GM18867 (cell line): ENCODE results near the gene LDLRAP1.
"Not testable (repeated sequence)": the region's sequence is repeated elsewhere in the genome, so short reads cannot be mapped to it uniquely, and the experiment has no call there.

Source experiments
- ATAC-seq: cut with Tn5 transposase; IDR thresholded peaks from one replicate; pipeline ENCODE4 v1.9.1; 2021; ENCODE audit warnings: mild to moderate bottlenecking, moderate library complexity; ENCODE audit not compliant: unreplicated experiment

Gene LDLRAP1

GRCh38 chr1:25600971-25601699, 57.7 kb downstream of the LDLRAP1 start:
- ATAC-seq: not testable (repeated sequence)

- ATAC-seq: not testable (repeated sequence)
Observed at GRCh38 chr1:25603779-25604538, 60.6 kb downstream of the LDLRAP1 start.

GRCh38 chr1:25607123-25607522, 63.7 kb downstream of the LDLRAP1 start:
- no peak for ATAC-seq

GRCh38 chr1:25608488-25609178, 65.2 kb downstream of the LDLRAP1 start:
- ATAC-seq: peak; percentile 79

GRCh38 chr1:25609921-25610320, 66.5 kb downstream of the LDLRAP1 start:
- no peak for ATAC-seq

DNA sequence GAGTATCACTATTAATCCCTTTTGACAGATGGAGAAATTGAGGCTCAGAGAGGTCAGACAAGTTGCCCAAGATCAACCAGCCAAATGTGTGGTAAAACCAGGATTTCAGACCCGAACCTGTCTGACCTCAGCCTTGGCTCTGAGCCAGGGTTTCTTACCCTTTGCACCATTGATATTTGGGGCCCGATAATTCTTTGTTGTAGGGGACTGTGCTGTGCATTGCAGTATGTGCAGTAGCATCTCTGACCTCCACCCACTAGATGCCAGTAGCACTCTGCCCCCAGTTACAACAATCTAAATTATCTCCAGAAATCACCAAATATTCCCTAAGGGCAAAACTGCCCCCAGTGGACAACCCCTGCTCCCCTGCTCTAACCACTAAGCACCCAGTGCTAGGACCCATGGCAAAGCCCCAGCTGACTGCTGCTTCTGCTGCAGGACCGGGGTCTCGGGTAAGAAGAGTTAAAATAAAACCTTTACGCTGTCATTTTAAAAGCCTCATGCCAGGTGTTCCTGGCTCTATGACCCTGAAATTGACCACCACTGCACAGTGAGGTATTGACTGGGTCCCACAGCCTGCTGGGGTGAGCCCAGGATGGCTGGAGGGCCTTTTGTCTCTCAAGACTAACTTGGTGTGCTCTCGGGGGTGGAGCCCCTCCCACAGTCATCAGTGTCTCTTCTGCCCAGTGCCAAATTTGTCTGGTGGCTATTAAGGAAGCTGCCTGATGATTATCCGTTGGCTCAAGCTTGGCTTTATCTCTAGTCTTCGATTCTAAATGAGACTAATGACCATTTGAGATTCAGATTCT, 67.6 kb downstream of the LDLRAP1 start:
- ATAC-seq: no peak

DNA sequence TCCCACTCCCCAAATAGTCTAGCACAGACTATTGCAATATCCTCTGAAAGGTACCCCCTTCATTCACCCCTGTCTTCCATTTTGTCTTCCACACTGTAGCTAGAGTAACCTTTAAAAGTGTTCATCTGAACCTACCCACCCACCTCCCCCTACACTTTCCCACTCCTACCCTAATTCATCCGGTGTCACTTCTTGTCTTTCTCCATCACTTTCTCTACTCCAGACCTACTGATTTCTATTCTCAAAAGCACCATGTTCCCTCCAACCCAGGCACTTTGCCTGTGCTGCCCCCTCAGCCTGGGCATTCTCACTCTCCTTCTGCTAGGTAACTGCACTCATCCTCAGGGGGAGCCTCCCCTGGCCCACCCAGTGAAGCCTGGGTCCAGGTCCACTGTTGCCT, 68.4 kb downstream of the LDLRAP1 start:
- ATAC-seq: no peak

DNA sequence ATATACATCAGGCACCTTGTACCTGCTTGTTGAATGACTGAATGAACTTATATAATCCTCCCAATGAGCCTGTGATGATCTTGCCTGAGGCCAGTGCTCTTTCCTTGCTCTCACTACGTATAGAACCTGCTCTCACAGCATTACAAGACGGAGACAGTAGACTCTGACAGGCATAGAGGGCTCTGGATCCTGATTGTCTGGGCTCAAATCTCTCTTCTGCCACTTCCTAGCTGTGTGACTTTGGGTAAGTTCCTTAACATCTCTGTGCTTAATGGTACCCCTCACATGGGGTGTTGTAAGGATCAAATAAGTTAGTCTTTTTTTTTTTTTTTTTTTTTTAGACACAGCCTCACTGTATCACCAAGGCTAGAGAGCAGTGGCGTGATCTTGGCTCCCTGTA, 69.0 kb downstream of the LDLRAP1 start:
- no peak for ATAC-seq

- ATAC-seq: no peak
Observed at GRCh38 chr1:25613091-25613490, 69.7 kb downstream of the LDLRAP1 start.

- no peak for ATAC-seq
Observed at GRCh38 chr1:25614501-25615171, 71.2 kb downstream of the LDLRAP1 start.

GRCh38 chr1:25615172-25615541, 71.8 kb downstream of the LDLRAP1 start:
- ATAC-seq: no peak

DNA sequence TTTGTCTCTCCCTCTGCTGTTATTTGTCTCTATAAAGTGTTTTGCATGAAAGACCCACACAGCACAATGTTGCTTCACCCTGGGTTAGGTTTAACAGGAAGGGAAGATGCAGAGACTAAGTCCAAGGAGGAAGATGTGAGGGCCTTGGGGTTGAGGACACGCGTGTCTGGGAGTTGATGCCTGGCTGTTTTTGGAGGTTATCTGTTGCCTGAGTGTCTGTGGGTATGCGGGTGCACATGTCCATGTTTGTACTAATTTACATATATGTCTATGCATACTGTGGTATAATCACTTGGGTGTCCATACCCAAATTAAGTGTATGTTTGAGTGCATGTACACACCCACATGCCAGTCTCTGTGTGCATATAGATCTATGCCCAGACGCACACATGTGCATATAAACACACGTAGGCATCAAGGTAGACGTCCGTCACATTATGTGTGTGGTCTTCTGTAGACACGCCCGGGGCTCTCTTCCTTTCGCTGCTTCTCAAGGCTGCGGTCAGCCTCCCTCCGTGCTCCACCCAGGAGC, 72.2 kb downstream of the LDLRAP1 start:
- ATAC-seq: no peak

DNA sequence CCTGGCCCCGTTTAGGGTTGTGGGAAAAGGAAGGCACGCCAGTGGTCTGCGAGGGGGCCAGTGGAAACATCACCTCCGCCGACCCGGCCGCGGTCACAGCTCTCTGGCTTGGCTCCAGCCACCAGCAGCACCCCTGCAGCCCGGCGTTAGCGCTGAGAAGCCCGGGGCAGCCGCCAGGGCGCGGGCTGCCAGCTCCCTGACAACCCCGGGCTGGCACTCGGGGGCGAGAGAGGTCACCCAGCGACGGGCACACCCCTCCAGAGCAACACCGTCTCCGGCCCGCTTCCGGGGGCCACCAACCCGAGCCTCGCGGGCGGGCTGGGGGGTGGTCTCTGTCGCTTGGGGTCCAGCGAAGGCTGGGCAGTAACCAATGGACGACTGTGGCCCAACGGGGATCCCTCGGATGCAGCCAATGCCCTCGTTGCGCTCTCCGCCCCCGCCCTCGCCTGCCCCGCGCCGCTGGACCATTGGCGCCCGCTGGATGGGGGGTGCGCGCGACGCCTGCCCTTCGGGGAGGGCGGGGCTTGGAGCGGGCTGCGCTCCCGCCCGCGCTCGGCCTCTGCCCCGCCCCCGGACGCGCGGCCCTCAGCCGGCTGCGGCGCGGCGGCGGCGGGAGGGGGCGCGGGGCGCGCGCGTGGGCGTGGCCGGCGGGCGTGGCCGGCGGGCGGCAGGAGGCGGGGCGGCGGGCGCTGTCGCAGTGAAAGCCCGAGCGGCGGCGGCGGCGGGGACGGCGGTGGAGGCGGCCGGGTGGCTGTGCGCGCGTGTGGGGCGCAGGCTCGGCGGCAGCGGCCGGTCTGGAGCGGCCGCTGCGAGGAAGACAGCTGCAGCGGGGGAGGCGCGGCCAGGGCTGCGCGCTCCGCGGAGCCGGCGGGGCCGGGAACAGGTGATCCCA, 72.9 kb downstream of the LDLRAP1 start, which contains the start of gene MAN1C1:
MAN1C1 (plus strand) TSS at position 697 of the 892 bp plus-strand sequence. CDS start 1,007 bp downstream, outside the sequence.
- peak; percentile 63 for ATAC-seq

DNA sequence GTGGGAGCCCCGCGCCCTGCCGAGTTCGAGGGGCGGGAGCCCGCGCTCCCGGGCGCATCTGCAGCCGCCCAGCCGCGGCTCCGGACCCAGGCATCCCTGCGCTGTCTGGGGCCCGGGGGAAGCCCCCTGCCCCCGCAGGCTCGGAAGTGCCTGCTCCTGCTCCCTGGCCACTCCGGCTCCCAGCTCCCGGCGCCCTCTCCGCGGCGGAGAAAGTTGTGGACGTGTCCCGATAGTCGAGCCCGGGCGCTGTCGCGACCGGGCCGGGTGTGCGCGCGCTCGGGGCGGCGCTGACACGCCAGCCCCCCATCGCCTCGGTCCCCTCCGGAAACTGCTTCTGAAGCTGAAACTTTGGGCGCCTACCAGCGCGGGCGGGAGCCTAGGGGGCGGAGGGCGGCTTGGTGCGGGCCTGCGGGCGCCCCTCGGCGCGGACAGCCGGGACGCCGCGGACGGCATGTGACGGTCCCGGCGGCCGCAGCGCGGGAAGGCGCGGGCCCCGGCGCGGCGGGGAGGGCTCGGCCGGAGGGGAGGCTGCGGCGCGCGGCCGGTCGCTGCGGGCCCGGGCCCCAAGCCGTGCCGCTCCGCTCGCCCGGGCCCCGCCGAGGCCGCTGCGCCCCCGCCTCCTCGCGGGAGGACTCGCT, 73.7 kb downstream of the LDLRAP1 start:
- peak; percentile 4 for ATAC-seq

- ATAC-seq: no peak
Observed at GRCh38 chr1:25617625-25618432, 74.4 kb downstream of the LDLRAP1 start.

- no peak for ATAC-seq
Observed at GRCh38 chr1:25618433-25618808, 75.0 kb downstream of the LDLRAP1 start.
